HG03575 (cell line): ENCODE results near the gene IGLL1.
"Not testable (repeated sequence)": the region's sequence is repeated elsewhere in the genome, so short reads cannot be mapped to it uniquely, and the experiment has no call there.

ENCODE experiments used
- ATAC-seq: cut with Tn5 transposase; IDR thresholded peaks from one replicate; pipeline ENCODE4 v1.9.1; 2021; ENCODE audit not compliant: unreplicated experiment, insufficient number of reproducible peaks, low FRiP score; ENCODE audit errors: extremely low read depth

IGLL1 gene

GRCh38 chr22:23547818-23548500 is 32.1 kb downstream of the IGLL1 start:
- ATAC-seq: no peak

- not testable (repeated sequence) for ATAC-seq
Measured at GRCh38 chr22:23547382-23547781, 32.7 kb downstream of the IGLL1 start.

- ATAC-seq: no peak
Measured at GRCh38 chr22:23544852-23545251, 35.2 kb downstream of the IGLL1 start.

- ATAC-seq: not testable (repeated sequence)
Measured at GRCh38 chr22:23543506-23544000, 36.5 kb downstream of the IGLL1 start.

- no peak for ATAC-seq
Measured at GRCh38 chr22:23542933-23543332, 37.2 kb downstream of the IGLL1 start.

- not testable (repeated sequence) for ATAC-seq
Measured at GRCh38 chr22:23542391-23542790, 37.7 kb downstream of the IGLL1 start.

- not testable (repeated sequence) for ATAC-seq
Measured at GRCh38 chr22:23541849-23542281, 38.2 kb downstream of the IGLL1 start.

GRCh38 chr22:23540837-23541236 is 39.3 kb downstream of the IGLL1 start:
- not testable (repeated sequence) for ATAC-seq

- not testable (repeated sequence) for ATAC-seq
Measured at GRCh38 chr22:23539839-23540198, 40.3 kb downstream of the IGLL1 start.

GRCh38 chr22:23539135-23539838 is 40.8 kb downstream of the IGLL1 start:
- ATAC-seq: no peak

GRCh38 chr22:23538696-23539030 is 41.4 kb downstream of the IGLL1 start:
- ATAC-seq: not testable (repeated sequence)

GRCh38 chr22:23537830-23538695 is 42.0 kb downstream of the IGLL1 start:
- ATAC-seq: not testable (repeated sequence)

GRCh38 chr22:23537416-23537815 is 42.7 kb downstream of the IGLL1 start:
- no peak for ATAC-seq

GRCh38 chr22:23536821-23537345 is 43.2 kb downstream of the IGLL1 start:
- no peak for ATAC-seq

- not testable (repeated sequence) for ATAC-seq
Measured at GRCh38 chr22:23535790-23536661, 44.1 kb downstream of the IGLL1 start.

- ATAC-seq: no peak
Measured at GRCh38 chr22:23534851-23535717, 45.0 kb downstream of the IGLL1 start.

GRCh38 chr22:23534201-23534850 is 45.8 kb downstream of the IGLL1 start:
- ATAC-seq: no peak
